HG03575 (cell line): ENCODE data around the gene SMARCC2.

ENCODE experiments used
- ATAC-seq: cut with Tn5 transposase; IDR thresholded peaks from one replicate; pipeline ENCODE4 v1.9.1; 2021; ENCODE audit not compliant: unreplicated experiment, insufficient number of reproducible peaks, low FRiP score; ENCODE audit errors: extremely low read depth

Gene SMARCC2

GRCh38 chr12:56189099-56189917, at the start of gene SMARCC2:
Gene SMARCC2 (minus strand): TSS chr12:56189483. CDS start chr12:56189461, 22 bp downstream.
- ATAC-seq = no peak

DNA sequence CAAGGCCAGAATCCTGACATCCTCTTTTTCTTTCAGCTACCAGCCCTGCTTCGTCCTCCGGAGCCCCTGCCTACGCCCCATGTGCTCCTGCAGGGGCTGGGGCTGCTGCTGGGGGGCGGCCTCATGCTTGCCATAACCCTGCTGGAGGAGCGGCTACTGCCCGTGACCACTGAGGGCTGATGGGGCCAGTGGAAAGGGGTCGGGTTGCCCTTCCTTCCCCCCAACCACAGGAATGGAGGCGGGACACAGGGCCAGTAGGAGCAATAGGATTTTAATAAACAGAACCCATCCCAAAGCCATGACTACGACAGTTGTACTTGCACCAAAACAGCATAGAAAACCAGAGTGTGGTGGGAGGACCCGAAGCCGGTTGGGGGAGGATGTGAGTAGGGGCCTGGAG, 48.3 kb upstream of the SMARCC2 start:
- ATAC-seq = no peak

DNA sequence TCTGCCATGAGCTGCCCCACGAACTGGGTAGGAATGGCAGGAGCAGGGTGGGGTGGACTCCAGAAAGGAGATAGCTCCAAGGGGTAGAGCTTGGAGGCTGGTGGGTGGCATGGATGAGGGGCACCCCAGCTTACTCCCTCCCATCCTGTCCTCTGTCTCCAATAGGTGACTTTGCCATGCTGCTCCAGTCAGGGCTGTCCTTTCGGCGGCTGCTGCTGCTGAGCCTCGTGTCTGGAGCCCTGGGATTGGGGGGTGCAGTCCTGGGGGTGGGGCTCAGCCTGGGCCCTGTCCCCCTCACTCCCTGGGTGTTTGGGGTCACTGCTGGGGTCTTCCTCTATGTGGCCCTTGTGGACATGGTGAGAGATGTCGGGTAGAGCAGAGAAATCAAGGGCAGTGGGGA, 47.7 kb upstream of the SMARCC2 start:
- ATAC-seq = no peak

DNA sequence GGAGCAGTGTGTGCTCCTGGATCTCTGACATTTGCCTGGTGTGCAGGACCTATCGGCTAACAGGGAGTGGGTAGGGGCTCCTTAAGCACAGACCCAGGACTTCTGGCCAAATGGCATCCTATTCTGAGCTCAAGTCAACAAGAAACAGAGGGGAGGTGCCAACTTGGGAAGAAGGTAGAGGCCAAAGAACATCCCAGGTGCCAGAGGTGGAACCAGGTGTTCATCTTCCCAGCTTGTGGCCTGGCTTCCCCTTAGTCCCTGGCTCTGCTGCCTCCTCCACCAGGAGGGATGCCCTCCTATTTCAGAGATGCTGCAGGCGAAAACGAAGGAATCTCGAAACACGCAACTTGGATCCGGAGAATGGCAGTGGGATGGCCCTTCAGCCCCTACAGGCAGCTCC, 46.8 kb upstream of the SMARCC2 start:
- no peak for ATAC-seq

- no peak for ATAC-seq
Measured at GRCh38 chr12:56234746-56235436, 45.6 kb upstream of the SMARCC2 start.

GRCh38 chr12:56231184-56231582, 41.9 kb upstream of the SMARCC2 start:
- no peak for ATAC-seq

- ATAC-seq = no peak
Measured at GRCh38 chr12:56230432-56231183, 41.3 kb upstream of the SMARCC2 start.

DNA sequence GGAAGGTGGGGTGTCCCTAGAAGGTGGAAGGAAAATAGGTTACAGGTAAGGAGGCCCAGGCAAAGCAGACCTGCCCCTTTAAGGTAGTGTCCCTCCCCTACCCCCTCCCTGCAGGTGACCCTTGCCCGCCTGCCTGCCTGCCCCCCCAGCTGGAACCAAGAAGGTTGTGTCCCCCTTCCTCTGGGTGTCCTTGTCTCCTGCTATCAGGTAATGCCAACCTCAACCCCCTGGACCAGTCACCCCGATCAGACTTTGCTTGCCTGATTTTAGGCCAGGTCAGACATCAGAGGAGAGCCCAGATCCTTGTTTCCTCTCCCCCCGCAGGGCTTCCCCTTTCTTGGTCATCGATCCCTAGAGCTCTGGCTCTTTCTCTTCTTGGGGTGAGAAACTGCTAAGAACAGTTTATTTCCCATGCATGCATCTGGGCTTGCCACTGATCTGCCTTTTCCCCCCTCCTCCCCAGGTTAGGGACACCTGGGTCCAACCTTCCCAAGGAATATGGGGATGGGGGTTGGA, 40.7 kb upstream of the SMARCC2 start, which contains the start of gene SLC39A5:
Gene SLC39A5, plus strand, starts transcription at position 136 of the 516 bp plus-strand sequence. CDS start 1,224 bp downstream, outside the sequence.
- ATAC-seq = no peak

- ATAC-seq = no peak
Measured at GRCh38 chr12:56229082-56229481, 39.8 kb upstream of the SMARCC2 start.

DNA sequence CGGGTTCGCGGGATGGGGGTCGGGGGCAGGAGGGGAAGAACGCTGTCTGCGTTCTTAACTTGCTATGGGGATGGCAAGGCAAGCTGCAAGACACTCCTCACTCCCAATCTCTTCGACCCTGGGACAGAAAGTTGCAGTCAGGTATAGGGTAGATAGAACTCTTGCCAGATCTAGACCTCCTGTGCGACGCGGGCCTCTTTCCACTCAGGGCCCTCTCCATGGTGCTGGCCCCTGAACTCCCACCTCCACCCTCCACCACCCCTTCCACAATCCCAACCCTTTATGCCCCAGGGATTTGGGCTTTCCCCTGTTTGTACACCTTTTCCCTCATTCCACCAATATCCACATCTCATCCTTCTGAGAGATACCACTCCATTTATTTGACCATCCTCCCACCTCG, 35.7 kb upstream of the SMARCC2 start:
- no peak for ATAC-seq

DNA sequence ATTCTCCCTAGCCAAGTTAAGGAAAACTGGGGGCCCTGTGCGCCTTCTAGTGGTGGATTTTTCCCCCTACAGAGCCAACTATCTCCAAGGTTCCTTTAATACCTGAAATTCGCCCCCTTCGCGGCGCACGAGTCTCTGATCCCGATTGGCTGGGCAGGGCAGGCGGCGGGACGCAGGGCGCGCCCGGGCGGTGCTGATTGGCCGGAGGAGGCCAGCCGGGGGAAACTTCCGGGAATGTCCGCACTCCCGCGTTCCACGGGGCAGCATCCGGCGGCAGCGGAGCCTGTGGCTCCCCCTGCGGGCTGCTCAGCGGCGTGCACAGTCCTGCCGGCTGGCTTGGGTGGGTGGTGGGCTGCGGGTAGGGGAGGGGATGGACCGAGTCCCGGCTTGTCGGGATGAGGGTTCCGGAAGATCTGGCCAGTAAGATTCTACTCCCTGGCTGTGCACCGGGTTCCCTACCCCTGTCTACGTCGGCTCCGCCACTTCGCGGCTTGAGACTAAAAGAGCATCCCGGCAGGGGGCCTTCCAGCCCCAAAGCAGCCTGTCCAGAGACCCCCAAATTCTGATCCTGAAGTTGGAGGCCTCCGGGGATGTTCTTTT, 34.9 kb upstream of the SMARCC2 start, which contains the start of gene NABP2:
Gene NABP2, plus strand, starts transcription at position 241 of the 600 bp plus-strand sequence. CDS start 515 bp downstream, outside the sequence.
- peak; percentile 51 for ATAC-seq

- ATAC-seq = no peak
Measured at GRCh38 chr12:56223571-56224101, 34.4 kb upstream of the SMARCC2 start.

- ATAC-seq = no peak
Measured at GRCh38 chr12:56222531-56222895, 33.2 kb upstream of the SMARCC2 start.

DNA sequence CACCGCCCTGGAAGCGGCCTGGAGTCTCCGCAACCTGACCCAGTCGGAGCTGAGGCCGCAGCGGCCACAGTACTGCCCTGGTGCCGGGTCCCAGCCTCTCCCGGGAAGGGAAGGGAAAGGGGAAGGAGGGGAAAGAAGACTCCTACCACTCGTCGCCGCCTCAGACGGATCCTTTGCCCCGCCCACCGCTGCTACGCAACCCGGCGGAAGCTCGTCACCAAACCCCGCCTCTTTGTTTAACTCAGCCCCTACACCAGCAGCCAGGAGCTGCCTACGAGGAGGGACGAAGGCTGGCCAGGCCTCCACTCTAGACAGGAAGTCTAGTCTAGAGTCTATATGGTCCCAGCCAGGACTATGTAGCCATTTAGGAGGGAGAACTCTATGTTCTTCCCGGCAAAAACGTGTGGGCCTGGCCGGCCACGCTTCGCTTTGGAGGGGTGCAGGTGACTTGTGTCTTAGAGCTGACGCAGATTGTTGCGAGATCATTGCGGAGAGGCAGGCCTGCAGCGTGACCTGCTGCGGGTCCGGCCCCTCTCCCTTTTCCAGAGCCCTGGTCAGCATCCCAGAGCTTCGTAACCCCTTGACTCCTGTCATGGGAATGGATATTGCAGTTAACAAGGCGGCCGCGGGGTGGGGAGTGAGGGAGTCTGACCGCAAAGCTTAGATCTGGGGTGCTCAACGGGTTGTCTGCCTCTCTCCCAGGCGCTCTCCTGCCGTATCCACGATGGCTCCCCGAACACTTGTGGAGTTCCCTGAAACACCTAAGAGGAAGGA, 32.7 kb upstream of the SMARCC2 start, which contains the start of gene RNF41:
Gene RNF41, minus strand, starts transcription at position 166 of the 774 bp plus-strand sequence. CDS start 7,875 bp downstream, outside the sequence.
- ATAC-seq = peak; percentile 58

DNA sequence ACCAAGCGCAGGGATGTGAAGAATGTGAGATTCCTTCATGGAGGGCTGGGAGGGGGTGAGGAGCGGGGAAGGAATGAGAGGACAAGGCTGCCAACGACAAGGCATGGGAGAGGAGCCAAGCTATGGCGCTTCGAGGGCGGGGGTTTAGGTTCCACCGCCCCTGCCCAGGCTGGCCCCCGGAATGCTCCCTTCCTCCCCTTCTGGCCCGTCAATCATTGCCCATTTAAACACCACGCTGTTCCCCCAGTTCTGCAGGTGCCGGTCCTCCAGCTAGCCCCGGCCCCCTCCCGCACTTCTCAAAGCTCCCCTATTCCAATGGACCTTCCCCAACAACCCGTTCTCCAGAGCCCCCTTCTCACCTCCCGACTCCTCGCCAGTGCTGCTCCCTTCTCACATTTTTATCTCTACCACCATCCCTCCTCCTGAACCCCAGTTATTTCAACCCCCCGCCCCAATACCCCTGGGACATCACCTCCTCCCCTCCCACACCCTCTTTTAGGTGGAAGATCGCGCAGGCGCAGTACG, 32.0 kb upstream of the SMARCC2 start:
- ATAC-seq = no peak

GRCh38 chr12:56220611-56221231, 31.4 kb upstream of the SMARCC2 start:
- no peak for ATAC-seq

DNA sequence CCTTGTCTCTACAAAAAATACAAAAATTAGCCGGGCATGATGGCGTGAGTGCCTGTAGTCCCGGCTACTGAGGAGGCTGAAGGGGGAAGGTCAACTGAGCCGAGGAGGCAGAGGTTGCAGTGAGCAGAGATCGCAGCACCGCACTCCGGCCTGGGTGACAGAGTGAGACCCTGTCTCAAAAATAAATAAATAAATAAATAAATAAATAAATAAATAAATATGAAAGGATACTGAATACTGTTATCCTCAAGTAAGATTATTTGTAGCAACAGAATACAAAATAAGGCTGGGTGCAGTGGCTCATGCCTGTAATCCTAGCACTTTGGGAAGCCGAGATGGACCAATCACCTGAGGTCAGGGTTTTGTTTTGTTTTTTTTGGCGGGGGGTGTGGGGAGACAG, 30.6 kb upstream of the SMARCC2 start:
- no peak for ATAC-seq
